Kidney capillary endothelial cell (primary cell): ENCODE results near the gene PLEKHG5.
"Not testable (repeated sequence)": the region's sequence is repeated elsewhere in the genome, so short reads cannot be mapped to it uniquely, and the experiment has no call there.

Experiments used
- DNase-seq: peaks from one replicate; pipeline ENCODE4 v3.0.0-alpha.2; 2018; ENCODE audit warnings: low spot score

PLEKHG5 gene

DNA sequence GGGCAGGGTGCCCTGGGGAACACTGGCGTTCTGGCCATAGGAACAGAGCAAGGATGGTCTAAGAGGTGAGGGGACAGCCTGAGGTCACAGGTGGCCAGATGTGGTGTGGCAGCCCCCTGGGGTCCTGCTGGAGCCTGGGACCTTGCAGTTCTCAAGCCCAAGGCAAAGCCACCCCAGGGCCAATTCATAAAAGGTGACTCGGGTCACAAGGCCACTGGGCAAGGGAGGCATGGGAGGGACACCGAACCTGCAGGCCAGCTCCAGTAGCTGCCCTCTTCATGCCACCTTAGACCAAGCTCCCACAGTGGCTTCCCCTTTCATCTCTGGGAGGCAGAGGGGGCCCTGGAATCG, 44.8 kb downstream of the PLEKHG5 start:
- no peak for DNase-seq

DNA sequence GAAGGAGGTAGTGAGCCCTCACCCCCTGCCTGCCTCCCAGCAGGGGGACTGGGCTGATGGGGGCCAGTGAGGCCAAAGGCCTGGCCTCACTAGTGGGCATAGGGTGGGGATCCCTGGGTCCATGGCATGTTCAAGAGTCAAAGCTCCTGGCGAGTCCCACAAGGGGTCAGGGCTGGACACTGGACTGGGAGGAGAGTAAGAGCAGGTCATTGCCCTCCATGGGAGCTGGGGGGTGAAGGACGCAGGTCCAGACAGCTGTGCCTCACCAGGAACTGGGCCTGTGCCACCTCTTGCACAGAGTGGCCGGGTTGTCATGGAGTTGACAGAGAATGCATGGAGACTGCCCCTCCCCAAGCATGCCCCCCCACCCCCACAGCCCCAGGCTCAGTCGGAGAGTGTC, 45.5 kb downstream of the PLEKHG5 start:
- not testable (repeated sequence) for DNase-seq

DNA sequence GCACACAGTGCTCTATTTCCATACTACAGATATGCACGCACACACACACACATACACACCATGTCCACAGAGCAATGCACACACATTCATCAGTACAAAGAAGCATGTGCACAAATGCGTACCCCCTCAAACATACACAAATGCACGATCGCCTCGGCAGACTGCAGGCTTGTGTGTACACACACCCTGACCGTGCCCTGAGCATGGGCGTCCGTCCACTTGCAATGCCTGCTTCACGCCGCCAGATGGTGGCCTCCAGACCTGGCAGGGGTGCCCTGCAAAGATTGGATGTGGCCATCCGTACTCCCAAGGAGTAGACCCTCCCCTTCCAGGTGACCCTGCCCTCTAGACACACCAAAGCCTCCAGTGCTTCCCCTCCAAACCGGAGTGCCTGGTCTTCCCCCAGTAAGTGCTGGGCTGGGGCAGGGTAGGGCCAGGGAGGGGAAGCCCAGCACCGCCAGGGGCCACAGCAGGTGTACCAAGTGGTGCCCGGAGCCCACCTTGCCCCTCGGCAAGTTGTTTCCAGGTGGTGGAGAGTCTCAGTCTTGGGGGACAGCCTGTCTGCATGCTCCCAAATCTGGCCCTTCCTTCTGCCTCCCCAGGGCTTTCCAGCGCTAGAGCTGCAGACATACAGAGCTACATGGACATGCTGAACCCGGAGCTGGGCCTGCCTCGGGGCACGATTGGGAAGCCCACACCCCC, 46.3 kb downstream of the PLEKHG5 start:
- no peak for DNase-seq

DNA sequence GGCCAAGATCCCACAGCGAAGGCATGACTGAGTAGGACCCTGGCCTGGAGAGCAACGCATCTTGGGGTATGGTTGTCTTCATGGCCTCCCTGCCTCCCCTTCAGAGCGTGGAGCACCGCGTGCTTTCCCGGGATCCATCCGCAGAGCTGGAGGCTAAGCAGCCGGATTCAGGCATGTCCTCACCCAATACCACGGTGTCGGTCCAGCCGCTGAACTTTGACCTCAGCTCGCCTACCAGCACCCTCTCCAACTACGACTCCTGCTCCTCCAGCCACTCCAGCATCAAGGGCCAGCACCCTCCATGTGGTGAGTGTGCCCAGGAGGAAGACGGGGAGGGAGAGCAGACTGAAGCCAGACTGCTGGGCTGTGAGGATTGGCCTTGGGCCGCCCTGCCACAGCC, 47.1 kb downstream of the PLEKHG5 start:
- no peak for DNase-seq

DNA sequence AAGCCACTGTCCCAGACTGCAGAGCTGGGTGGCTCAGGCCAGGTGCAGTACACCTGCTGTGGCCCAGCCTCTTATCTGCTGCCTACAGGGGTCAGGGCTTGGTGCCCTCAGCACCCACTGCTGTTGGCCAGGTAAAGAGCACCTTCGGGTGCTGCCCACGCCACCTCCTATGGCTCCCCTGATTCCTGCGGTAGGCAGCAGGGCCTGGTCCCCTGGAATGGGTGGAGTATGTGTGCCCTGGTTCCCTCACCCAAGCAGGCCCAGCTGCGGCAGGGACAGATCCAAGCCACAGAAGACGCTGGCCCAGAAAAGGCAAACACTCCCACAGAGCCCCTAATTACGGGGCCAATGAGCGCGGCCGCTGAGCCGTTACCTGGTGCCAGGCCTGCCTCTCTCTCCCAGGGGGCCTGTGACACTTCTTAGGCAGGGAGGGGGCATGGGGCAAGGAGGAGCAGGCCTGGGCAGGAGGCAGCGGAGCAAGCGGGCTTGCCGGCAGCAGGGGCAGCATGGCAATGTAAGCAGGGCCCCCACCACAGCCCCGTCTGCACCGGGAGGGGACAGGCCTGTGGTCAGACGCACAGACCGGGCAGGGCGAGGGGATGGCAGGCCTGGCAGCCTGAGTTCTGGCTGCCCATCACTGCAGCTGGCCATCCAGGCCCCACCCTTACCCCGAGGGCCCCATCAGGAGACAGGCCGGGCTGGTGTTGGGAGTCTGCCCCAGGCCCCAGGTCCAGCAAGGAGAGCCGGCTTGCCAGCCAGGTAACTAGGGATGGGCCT, 47.9 kb downstream of the PLEKHG5 start:
- DNase-seq: no peak

- no peak for DNase-seq
Observed at GRCh38 chr1:6441586-6441985, 49.9 kb downstream of the PLEKHG5 start.

GRCh38 chr1:6440198-6441126, 51.0 kb downstream of the PLEKHG5 start:
- DNase-seq: no peak

GRCh38 chr1:6438047-6438525, 53.4 kb downstream of the PLEKHG5 start:
- no peak for DNase-seq

GRCh38 chr1:6437012-6437700, 54.3 kb downstream of the PLEKHG5 start:
- DNase-seq: not testable (repeated sequence)

GRCh38 chr1:6436277-6436676, 55.2 kb downstream of the PLEKHG5 start:
- not testable (repeated sequence) for DNase-seq

- no peak for DNase-seq
Observed at GRCh38 chr1:6435547-6435946, 55.9 kb downstream of the PLEKHG5 start.

- DNase-seq: no peak
Observed at GRCh38 chr1:6435129-6435528, 56.3 kb downstream of the PLEKHG5 start.

DNA sequence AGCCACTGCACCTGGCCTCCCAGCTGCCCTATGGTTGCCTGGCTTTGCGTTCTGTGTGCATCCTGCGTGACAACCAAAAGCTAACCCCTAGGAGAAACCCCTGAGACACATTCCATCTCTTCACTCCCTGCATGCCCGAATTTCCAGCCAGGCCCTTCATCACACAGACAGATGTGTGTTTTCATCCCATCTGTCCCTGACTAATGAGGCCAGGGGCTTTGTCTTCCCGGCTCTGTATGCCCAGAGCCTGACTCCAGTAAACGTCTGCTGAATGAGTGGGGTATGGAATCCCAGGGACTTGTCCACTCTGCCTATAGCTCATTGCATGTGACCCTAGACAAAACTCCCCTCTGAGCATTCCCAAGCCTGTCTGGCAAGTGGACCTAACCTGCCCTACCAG, 57.3 kb downstream of the PLEKHG5 start:
- DNase-seq: no peak

DNA sequence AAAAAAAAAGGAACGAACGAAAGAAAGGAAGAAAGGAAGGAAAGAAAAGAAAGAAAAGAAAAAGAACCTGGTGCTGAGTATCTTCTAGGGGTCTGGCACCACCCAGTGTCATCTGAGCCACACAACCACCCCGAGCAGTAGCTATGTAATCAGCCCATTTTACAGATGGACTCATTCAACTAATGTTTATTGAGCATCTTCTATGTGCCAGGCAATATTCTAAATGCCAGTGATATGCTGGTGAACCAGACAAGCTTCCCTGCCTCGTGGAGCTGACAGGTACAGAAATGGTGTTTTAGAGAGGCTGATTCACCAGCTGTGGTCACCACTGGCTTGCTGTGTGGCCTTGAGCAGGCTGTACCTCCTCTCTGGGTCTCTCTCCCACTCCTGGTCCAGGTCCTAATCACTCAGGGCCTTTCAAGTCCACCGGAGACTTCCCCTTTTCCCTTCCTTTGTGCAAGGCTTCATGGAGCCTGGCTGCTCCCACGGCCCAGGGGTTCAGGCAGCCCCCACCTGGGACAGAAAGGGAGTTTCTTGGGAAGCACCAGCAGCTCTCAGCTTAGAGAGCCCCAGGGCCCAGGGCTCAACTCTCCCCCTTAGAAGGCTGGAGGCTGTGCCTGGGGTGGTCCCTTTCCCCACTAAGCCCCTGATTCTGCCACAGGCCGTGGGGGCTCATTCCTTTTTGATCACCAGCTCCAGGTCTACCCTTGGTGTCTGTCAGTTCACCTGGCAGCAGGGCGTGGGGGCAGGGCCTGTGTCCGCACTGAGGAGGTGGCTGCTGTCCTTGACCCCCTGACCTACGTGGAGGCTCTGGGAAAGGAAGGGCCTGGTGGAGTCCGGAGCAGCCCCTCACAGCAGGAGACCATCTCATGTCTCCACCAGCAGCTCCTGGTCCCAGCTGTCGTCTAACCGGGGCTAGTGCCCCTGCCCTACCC, 59.6 kb downstream of the PLEKHG5 start:
- DNase-seq: not testable (repeated sequence)

- DNase-seq: not testable (repeated sequence)
Observed at GRCh38 chr1:6429660-6430411, 61.6 kb downstream of the PLEKHG5 start.

- not testable (repeated sequence) for DNase-seq
Observed at GRCh38 chr1:6428453-6428852, 63.0 kb downstream of the PLEKHG5 start.

DNA sequence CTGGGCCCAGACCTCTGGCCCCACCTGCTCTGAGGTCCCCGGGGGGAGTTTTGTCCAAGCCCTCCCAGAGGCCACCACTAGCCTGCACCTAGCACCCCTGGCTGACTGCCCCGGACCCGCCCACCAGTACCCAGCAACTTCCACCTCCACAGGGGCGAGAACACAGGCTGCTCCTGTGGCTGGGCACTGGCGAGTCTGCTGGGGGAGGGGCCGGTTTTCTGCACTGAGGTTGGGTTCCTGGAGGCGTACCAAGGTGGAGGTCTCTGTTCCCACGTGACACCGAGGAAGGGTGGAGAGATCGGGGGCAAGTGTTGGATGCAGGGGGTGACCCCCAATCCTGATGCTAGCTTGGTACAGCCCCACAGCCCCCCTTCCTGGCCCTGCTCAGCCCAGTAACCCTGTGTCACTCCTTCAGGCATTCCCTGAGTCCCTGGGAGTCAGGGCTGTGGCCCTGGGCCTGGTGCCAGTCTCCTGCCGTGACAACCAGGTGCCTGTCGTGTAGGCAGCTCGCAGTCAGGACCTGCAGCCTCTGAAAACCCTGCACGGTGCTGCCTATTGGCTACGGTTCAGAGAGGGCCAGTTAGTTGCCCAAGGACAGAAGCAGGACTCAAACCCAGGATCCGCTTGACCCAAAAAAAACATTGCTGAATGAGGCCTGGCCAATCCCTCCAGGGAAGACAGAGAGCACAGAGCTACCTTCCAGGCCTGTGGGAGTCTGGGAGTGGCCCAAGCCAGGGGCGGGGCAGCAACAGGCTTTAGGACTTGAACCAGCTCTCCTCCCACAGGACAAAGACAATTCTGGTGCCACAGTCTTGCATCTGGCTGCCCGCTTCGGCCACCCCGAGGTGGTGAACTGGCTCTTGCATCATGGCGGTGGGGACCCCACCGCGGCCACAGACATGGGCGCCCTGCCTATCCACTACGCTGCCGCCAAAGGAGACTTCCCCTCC, 63.8 kb downstream of the PLEKHG5 start:
- no peak for DNase-seq

DNA sequence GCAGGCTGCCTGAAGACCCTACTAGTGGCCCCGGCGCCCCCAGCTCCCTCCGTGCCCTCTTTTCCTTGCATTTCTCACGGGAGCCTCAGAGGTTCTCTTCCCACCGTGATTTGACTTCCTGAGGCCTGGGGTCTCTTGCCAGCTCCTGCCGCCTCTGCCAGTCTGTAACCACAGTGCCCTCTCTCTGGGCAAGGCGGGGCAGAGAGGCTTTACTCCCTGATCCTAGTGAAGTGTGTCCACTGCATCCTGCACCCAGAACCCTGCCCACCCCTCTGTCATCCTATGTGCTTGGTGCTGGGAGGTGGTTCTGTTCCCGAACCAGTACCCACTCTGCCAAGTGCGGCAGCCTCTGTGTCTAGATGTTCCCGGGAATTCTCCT, 64.5 kb downstream of the PLEKHG5 start:
- DNase-seq: no peak
